NCI-H146 treated with DMSO at 0.1 percent for 48 hours (cell line): ENCODE measurements around the gene CFAP251.
"Not testable (repeated sequence)": the region's sequence is repeated elsewhere in the genome, so short reads cannot be mapped to it uniquely, and the experiment has no call there.

ENCODE experiments used
- DNase-seq: peaks from one replicate; lab custom pipeline; 2025; ENCODE audit not compliant: unreplicated experiment; lab: John Stamatoyannopoulos, UW

Gene CFAP251, protein sequence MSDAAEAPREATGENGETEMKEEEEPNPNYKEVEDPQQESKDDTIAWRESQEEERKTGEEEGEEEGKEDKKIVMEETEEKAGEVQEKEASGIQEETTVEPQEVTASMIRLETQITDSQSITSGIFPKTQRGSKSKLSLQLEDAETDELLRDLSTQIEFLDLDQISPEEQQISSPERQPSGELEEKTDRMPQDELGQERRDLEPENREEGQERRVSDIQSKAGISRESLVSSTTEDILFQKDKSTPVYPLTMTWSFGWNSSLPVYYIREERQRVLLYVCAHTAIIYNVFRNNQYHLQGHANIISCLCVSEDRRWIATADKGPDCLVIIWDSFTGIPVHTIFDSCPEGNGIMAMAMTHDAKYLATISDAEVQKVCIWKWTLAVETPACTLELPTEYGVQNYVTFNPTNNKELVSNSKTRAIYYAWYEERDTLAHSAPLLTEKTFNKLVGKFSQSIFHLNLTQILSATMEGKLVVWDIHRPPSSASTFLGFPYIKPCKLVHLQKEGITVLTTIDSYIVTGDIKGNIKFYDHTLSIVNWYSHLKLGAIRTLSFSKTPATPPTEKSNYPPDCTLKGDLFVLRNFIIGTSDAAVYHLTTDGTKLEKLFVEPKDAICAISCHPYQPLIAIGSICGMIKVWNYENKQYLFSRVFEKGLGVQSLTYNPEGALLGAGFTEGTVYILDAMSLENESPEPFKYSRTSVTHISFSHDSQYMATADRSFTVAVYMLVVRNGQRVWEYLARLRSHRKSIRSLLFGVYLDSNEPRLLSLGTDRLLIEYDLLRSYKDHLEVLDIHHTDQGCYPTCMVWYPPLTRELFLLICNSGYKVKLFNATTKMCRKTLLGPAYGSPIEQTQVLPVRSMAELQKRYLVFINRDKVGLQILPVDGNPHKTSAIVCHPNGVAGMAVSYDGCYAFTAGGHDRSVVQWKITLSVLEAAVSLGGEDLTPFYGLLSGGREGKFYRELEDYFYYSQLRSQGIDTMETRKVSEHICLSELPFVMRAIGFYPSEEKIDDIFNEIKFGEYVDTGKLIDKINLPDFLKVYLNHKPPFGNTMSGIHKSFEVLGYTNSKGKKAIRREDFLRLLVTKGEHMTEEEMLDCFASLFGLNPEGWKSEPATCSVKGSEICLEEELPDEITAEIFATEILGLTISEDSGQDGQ

GRCh38 chr12:121917950-121918678 is at the start of gene CFAP251:
Gene CFAP251, plus strand, starts transcription at chr12:121918592. Its CDS starts 2,714 bp downstream, at chr12:121921306.
- peak; percentile 86 for DNase-seq

DNA sequence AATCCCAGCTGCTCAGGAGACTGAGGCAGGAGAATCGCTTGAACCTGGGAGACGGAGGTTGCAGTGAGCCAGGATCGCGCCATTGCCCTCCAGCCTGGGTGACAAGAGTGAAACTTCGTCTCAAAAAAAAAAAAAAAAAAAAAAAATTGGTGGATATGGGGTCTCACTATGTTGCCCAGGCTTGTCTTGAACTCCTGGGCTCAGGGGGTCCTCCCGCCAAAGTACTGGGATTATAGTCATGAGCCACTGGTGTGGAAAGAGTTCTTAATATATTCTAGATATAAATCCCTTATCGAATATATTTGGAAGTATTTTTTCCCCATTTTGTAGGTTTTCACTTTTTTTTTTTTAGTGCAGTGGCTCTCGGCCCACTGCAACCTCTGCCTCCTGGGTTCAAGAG is 49.2 kb upstream of the CFAP251 start:
- not testable (repeated sequence) for DNase-seq

GRCh38 chr12:121871467-121871866 is 46.9 kb upstream of the CFAP251 start:
- no peak for DNase-seq

DNA sequence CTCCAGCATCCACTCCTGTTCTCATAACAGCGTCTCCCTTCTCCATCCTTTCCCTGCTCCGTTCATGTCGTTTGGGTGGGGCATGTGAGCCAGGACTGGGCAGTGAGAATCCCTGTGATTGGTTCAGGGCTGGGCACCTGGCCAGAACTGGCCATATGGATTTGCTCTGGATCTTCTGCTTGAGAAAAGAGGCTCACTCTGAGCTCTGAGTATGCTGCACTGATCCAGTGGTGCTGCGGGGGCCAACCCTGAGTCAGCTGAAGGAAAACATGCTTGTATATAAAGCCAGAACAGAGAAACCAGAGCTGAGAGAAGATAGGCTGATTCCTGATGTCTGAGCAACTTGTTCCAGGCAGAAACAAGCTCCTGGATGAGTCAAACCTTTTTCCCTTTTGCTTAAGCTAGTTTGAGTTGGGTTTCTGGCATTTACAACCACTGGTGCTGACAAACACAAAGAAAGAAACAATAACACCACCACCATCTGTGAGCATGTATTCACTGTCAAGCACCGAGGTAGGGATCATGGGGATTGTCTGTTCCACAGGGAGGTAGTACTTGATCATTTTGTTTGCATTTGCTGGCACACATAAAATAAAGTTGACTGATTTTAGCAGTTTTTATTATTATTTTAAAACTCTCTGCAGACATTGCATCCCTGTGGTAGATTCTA is 45.7 kb upstream of the CFAP251 start:
- DNase-seq: no peak

- DNase-seq: no peak
These were observed 45.2 kb upstream of the CFAP251 start for GRCh38 chr12:121873216-121873569.

- DNase-seq: no peak
These were observed 44.3 kb upstream of the CFAP251 start for GRCh38 chr12:121874071-121874470.

DNA sequence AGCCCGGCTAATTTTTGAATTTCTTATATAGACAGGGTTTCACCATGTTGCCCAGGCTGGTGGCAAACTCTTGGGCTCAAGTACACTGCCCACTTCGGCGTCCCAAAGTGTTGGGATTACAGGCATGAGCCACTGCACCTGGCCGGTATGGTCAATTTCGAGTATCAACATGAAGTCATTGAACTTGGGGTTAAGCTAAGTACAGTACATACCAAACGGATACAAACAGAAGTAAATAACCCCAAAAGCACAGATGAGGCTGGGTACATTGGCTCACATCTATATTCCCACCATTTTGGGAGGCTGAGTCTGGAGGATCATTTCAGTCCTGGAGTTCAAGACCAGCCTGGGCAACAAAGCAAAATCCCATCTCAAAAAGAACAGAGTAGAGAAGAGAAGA is 42.8 kb upstream of the CFAP251 start:
- no peak for DNase-seq

GRCh38 chr12:121876080-121876447 is 42.3 kb upstream of the CFAP251 start:
- not testable (repeated sequence) for DNase-seq

DNA sequence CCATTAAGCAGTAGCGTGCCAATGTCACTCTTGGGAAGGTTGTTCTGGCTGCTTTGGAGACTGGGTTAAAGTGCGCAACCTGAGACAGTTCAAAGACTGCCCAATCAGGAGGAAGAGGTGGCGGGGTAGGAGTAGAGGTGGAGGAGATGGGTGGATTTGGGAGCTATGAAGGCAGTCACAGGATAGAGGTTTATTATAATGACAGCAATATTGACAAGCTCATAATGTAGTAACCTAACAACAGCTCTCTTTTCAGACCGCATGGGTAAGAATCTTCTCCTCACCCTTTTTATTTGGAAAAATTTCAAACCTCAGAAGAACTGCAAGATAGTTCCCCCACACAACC is 35.1 kb upstream of the CFAP251 start:
- DNase-seq: no peak

DNA sequence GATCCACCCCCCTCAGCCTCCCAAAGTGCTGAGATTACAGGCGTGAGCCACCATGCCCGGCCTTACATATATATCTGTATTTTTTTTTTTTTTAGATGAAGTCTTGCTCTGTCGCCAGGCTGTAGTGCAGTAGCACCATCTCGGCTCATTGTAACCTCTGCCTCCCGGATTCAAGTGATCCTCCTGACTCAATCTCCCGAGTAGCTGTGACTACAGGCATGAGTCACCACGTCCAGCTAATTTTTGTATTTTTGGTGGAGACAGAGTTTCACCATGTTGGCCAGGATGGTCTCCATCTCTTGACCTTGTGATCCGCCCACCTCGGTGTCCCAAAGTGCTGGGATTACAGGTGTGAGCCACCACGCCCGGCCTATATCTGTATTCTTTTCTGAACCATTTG is 33.3 kb upstream of the CFAP251 start:
- not testable (repeated sequence) for DNase-seq

GRCh38 chr12:121888083-121888477 is 30.3 kb upstream of the CFAP251 start:
- DNase-seq: no peak

DNA sequence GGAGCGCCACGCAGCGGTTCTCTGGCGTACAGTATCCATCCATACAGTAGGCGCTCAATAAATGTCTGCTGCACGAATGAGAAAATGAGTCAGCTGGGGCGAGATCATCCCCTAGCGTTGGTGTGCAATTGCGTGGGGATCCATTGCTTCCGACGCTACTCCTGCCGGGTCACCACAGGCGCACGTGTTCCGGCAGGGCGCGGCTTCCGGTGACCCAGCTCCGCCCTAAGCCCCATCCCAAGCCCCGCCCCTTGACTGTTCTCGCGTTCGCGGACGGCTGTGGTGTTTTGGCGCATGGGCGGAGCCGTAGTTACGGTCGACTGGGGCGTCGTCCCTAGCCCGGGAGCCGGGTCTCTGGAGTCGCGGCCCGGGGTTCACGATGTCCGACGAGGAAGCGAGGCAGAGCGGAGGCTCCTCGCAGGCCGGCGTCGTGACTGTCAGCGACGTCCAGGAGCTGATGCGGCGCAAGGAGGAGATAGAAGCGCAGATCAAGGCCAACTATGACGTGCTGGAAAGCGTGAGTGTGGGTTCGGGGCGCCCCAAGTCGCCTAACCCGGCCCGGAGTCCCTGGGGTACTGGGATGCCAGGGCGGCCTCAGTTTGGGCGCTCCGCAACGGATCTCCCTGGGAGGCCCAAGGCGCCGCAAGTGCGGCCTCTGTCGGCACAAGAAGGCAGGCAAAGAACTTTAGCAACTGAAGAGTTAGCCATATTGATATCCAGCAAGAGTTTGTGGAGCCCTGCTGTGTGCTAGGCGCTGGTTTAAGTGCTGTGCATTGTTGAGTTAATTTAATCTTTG is 29.7 kb upstream of the CFAP251 start, which contains the start of gene PSMD9:
Gene PSMD9, plus strand, starts transcription at position 313 of the 796 bp plus-strand sequence. Its CDS starts 67 bp downstream, at position 380.
- peak; percentile 89 for DNase-seq

GRCh38 chr12:121889274-121889624 is 29.1 kb upstream of the CFAP251 start:
- DNase-seq: no peak

DNA sequence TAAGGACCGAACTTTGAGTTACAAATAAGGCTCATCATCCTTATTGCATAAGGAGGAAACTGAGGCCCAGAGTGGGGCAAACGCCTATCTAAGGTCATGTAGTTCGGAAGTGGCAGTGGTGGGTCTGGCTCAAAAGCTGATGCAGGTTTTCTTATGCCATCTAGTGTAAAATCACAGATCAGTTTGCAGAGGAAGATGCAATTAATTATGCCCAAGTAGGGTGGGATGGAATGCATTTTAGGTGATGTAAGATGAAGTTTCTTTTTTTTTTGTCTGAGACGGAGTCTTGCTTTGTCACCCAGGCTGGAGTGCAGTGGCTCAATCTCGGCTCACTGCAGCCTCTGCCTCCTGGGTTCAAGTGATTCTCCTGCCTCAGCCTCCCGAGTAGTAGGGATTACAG is 28.7 kb upstream of the CFAP251 start:
- not testable (repeated sequence) for DNase-seq

- DNase-seq: no peak
These were observed 25.5 kb upstream of the CFAP251 start for GRCh38 chr12:121892673-121893561.

GRCh38 chr12:121893961-121894460 is 24.4 kb upstream of the CFAP251 start:
- peak; percentile 31 for DNase-seq

DNA sequence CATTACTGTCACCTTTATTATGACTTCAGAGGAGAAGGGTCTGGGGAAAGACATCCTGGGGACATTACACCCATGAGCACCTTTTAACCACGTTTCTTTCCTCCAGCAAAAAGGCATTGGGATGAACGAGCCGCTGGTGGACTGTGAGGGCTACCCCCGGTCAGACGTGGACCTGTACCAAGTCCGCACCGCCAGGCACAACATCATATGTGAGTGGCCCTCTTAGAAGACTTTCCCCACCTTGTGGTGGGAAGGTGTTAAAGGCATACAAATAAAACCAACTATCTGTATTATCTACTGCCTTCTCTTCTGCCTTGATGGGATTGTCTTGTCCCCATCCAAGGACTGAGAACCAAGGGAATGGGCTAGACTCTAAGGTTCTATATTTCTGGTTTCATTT is 23.8 kb upstream of the CFAP251 start:
- DNase-seq: no peak

GRCh38 chr12:121898287-121898686 is 20.1 kb upstream of the CFAP251 start:
- no peak for DNase-seq
